PC-3 (cell line): Measurements from ENCODE around the gene PEX14. TPM values are rescaled to one million over a fixed set of nuclear protein-coding genes. Genes with fewer than 3 reads are reported as not detected.

ENCODE experiments used
- ATAC-seq: fragments of 200-7000 bp; cut with Tn5 transposase; 2 replicates; pipeline ENCODE4 v1.9.1; 2020; ENCODE audit warnings: mild to moderate bottlenecking, moderate library complexity
- BruUV-seq: library from RNA; stranded (reverse); fragments of 400-500 nt; replicated peaks from 2 replicates; lab custom pipeline; 2021; lab: Mats Ljungman, UMichigan
- CTCF ChIA-PET: fragments of 300-600 bp; sonication (Branson Sonifier 250); formaldehyde crosslinking; loops from one replicate; lab custom pipeline; 2022; ENCODE audit warnings: antibody characterized with exemption; lab: Charles Lee
- POLR2A ChIA-PET: fragments of 300-600 bp; sonication (Branson Sonifier 250); formaldehyde crosslinking; loops from one replicate; lab custom pipeline; 2022; ENCODE audit warnings: antibody characterized with exemption; ENCODE audit not compliant: unreplicated experiment; lab: Charles Lee
- DNase-seq: peaks from one replicate; pipeline ENCODE4 v3.0.0-alpha.2; 2015
- H2AFZ ChIP-seq: fragments of 300-600 bp; sonication (generic); 2 replicates; pipeline ENCODE4 v1.6.0; 2016; ENCODE audit warnings: antibody characterized with exemption, low read length
- H3F3A ChIP-seq: fragments of 300-600 bp; sonication (generic); one replicate; pipeline ENCODE4 v1.6.0; 2017; ENCODE audit warnings: antibody characterized with exemption, low read length, control low read depth, mild to moderate bottlenecking; ENCODE audit not compliant: unreplicated experiment
- H3K27ac ChIP-seq: fragments of 300-600 bp; sonication (generic); 2 replicates; pipeline ENCODE4 v1.5.1; 2016; ENCODE audit warnings: mild to moderate bottlenecking, low read length
- H3K27me3 ChIP-seq: fragments of 300-600 bp; sonication (generic); 2 replicates; pipeline ENCODE4 v1.6.1; 2016; ENCODE audit warnings: low read length, mixed read lengths
- H3K36me3 ChIP-seq: fragments of 300-600 bp; sonication (generic); 2 replicates; pipeline ENCODE4 v1.6.1; 2016; ENCODE audit warnings: low read depth, mixed run types, low read length, mixed read lengths
- H3K4me1 ChIP-seq: fragments of 300-600 bp; sonication (generic); 2 replicates; pipeline ENCODE4 v1.5.1; 2016; ENCODE audit warnings: low read length; ENCODE audit not compliant: insufficient read depth
- H3K4me2 ChIP-seq: fragments of 300-600 bp; sonication (generic); 2 replicates; pipeline ENCODE4 v1.6.0; 2016; ENCODE audit warnings: low read length
- H3K4me3 ChIP-seq: fragments of 300-600 bp; sonication (generic); 2 replicates; pipeline ENCODE4 v1.5.1; 2016; ENCODE audit warnings: mild to moderate bottlenecking, low read length, mixed read lengths
- H3K79me2 ChIP-seq: fragments of 300-600 bp; sonication (generic); 2 replicates; pipeline ENCODE4 v1.6.1; 2017; ENCODE audit warnings: low read length, mixed read lengths
- H3K9ac ChIP-seq: fragments of 300-600 bp; sonication (generic); 2 replicates; pipeline ENCODE4 v1.6.0; 2016; ENCODE audit warnings: mild to moderate bottlenecking, low read length
- H3K9me2 ChIP-seq: fragments of 300-600 bp; sonication (generic); replicated peaks from 2 replicates; pipeline ENCODE4 v1.6.1; 2016; ENCODE audit warnings: mixed run types, low read length, mixed read lengths
- H3K9me3 ChIP-seq: fragments of 300-600 bp; sonication (generic); 2 replicates; pipeline ENCODE4 v1.6.1; 2016; ENCODE audit warnings: low read length, mixed read lengths
- H4K20me1 ChIP-seq: fragments of 300-600 bp; sonication (generic); 2 replicates; pipeline ENCODE4 v1.6.1; 2016; ENCODE audit warnings: low read length, mixed read lengths
- CTCF ChIP-seq: fragments of 300-600 bp; sonication (generic); conservative IDR thresholded peaks from 2 replicates; pipeline ENCODE4 v1.5.1; 2017; ENCODE audit warnings: antibody characterized with exemption, low read depth, mild to moderate bottlenecking, low read length
- EZH2 ChIP-seq: fragments of 300-600 bp; sonication (generic); IDR thresholded peaks from one replicate; pipeline ENCODE4 v1.6.1; 2017; ENCODE audit warnings: antibody characterized with exemption, mild to moderate bottlenecking, low read length; ENCODE audit not compliant: unreplicated experiment
- EZH2phosphoT487 ChIP-seq: fragments of 300-600 bp; sonication (generic); IDR thresholded peaks from 2 replicates; pipeline ENCODE4 v1.6.1; 2018; ENCODE audit warnings: mild to moderate bottlenecking, antibody characterized with exemption, low read length, borderline replicate concordance
- intact Hi-C: fragments of 100-400 bp; cut with micrococcal nuclease; formaldehyde crosslinking; loops from 2 replicates; pipeline ENCODE4 v1.9.0; 2023
- total RNA-seq: library from RNA; depleted of rRNA; stranded (reverse); fragments of >200 nt; gene quantifications from 2 replicates; pipeline ENCODE4 v1.2.3, GENCODE V29; 2014

Gene PEX14
- total RNA-seq, 1 experiment from 2014 or later: 24.9 TPM

- no peaks in the 10 kb centered on the region for H3F3A ChIP-seq
- H3K36me3 ChIP-seq: no peaks in the 10 kb centered on the region
- DNase-seq (no peak), ATAC-seq (no peak)
- H3K4me3 ChIP-seq: no peak overlapping the region
- intact Hi-C loops: no loop called here
- BruUV-seq: no TSS peak
- H3K9ac ChIP-seq: no peak overlapping the region
- no peak overlapping the region for H2AFZ ChIP-seq
- no peak overlapping the region for H3K4me2 ChIP-seq
- no peaks in the 10 kb centered on the region for H3K4me1 ChIP-seq
- H3K27ac ChIP-seq: no peak overlapping the region
- ChIA-PET CTCF (no interaction called here), POLR2A (no interaction called here)
- TF ChIP-seq EZH2: no peak
- TF ChIP-seq CTCF: no peak
- no peak for TF ChIP-seq EZH2phosphoT487
- H3K9me2 ChIP-seq: no peaks in the 10 kb centered on the region
- no peaks in the 10 kb centered on the region for H3K27me3 ChIP-seq
- no peaks in the 10 kb centered on the region for H3K9me3 ChIP-seq
- no peaks in the 10 kb centered on the region for H3K79me2 ChIP-seq
- no peaks in the 10 kb centered on the region for H4K20me1 ChIP-seq
Measured at GRCh38 chr1:10446790-10447422, 27.8 kb upstream of the PEX14 start.

- Histone ChIP-seq H3K4me2 (no peak within 1 kb of the TSS), H3K27ac (no peak within 1 kb of the TSS), H3K27me3 (no peaks in the 10 kb centered on the region), H3K79me2 (no peaks in the 10 kb centered on the region), H3F3A (no peaks in the 10 kb centered on the region), H3K36me3 (no peaks in the 10 kb centered on the region), H3K4me3 (no peak within 1 kb of the TSS), H3K9me2 (no peaks in the 10 kb centered on the region), H3K4me1 (no peaks in the 10 kb centered on the region), H3K9ac (no peak within 1 kb of the TSS), H4K20me1 (no peaks in the 10 kb centered on the region), H3K9me3 (no peaks in the 10 kb centered on the region), H2AFZ (no peak within 1 kb of the TSS)
- DNase-seq: no peak
- CTCF ChIA-PET: no interaction called here
- no TSS peak for BruUV-seq
- ATAC-seq: no peak
- POLR2A ChIA-PET: no interaction called here
- TF ChIP-seq EZH2phosphoT487 (no peak), EZH2 (no peak), CTCF (no peak)
- intact Hi-C loops: no loop called here
Measured at GRCh38 chr1:10449751-10450150, 25.0 kb upstream of the PEX14 start, which contains the start of gene CORT. Gene CORT (plus strand): TSS chr1:10450031. CDS start chr1:10450224, 193 bp downstream.

GRCh38 chr1:10450156-10450814 is 24.5 kb upstream of the PEX14 start:
- Histone ChIP-seq H3K9me3 (no peaks in the 10 kb centered on the region), H3K4me2 (no peak overlapping the region), H3K27me3 (no peaks in the 10 kb centered on the region), H3K9me2 (no peaks in the 10 kb centered on the region), H3F3A (no peaks in the 10 kb centered on the region), H3K27ac (no peak overlapping the region), H3K9ac (no peak overlapping the region), H3K4me1 (no peaks in the 10 kb centered on the region), H3K4me3 (no peak overlapping the region), H2AFZ (no peak overlapping the region), H3K36me3 (no peaks in the 10 kb centered on the region), H3K79me2 (no peaks in the 10 kb centered on the region), H4K20me1 (no peaks in the 10 kb centered on the region)
- ATAC-seq (no peak), DNase-seq (no peak)
- no TSS peak for BruUV-seq
- TF ChIP-seq EZH2phosphoT487: no peak
- TF ChIP-seq EZH2: no peak
- no peak for TF ChIP-seq CTCF
- intact Hi-C loops: no loop called here
- ChIA-PET CTCF (no interaction called here), POLR2A (no interaction called here)
